Measurements from ENCODE around the gene CCDC136.

The CCDC136 gene

DNA sequence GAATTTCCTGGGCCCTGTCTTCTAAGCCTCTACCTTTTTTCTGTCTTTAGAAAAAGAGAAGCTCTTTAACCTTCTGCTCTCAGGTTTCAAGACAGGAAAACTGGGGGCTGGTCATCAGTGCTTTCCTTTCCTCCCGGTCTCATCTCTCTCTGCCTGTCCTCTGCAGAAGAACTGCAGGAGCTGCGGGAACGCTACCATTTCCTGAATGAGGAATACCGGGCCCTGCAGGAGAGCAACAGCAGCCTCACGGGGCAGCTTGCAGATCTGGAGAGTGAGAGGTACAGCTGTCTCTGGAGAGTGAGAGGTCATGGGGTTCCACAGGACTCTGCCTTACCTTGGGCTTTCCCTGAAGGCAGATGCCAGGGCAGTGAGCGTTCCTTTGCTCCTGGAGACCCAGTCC is 12.7 kb downstream of the CCDC136 start:
- DNase-seq (ENCODE audit: low spot score), result no peak

DNA sequence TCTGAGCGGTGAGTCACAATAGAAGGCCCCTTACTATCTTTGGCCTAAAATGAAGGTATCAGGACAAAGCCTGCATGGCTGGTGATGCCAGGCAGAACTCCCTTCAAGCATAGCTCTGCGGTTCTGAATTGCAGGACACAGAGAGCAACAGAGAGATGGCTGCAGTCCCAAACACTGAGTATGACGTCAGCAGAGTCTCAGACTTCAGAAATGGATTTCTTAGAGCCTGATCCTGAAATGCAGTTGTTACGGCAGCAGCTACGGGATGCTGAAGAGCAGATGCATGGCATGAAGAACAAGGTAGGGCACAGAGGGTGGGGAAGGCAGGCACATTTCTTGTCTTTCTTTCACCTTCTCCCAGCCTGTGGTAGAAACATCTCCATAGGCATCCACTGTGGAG is 13.5 kb downstream of the CCDC136 start:
- TF ChIP-seq, protein P1, sequence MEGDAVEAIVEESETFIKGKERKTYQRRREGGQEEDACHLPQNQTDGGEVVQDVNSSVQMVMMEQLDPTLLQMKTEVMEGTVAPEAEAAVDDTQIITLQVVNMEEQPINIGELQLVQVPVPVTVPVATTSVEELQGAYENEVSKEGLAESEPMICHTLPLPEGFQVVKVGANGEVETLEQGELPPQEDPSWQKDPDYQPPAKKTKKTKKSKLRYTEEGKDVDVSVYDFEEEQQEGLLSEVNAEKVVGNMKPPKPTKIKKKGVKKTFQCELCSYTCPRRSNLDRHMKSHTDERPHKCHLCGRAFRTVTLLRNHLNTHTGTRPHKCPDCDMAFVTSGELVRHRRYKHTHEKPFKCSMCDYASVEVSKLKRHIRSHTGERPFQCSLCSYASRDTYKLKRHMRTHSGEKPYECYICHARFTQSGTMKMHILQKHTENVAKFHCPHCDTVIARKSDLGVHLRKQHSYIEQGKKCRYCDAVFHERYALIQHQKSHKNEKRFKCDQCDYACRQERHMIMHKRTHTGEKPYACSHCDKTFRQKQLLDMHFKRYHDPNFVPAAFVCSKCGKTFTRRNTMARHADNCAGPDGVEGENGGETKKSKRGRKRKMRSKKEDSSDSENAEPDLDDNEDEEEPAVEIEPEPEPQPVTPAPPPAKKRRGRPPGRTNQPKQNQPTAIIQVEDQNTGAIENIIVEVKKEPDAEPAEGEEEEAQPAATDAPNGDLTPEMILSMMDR (IDR thresholded peaks at IDR 0.05; ENCODE audit: extremely low read depth, missing control alignments), result no peak
- no peak for DNase-seq (ENCODE audit: low spot score)

More for the DNA sequence above, 12.7 kb downstream of the CCDC136 start:
- TF ChIP-seq, protein P1 (IDR thresholded peaks at IDR 0.05; ENCODE audit: extremely low read depth, missing control alignments), result no peak

DNA sequence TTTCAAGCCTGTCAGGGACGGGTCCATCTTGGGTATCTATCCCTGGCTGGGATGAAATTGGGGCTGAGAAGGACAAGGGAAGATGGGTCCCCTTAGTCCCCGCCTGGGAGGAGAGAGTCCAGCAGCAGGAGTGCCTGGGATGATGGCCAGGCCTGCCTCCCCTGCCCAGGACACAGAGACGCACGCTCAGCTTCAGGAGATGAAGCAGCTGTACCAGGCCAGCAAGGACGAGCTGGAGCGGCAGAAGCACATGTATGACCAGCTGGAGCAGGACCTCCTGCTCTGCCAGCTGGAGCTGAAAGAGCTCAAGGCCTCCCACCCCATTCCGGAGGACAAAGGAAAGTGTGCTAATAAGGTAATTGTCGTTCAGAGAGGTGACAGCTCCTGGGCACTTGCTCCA is 15.4 kb downstream of the CCDC136 start:
- TF ChIP-seq, protein P1 (IDR thresholded peaks at IDR 0.05; ENCODE audit: extremely low read depth, missing control alignments), result no peak
- DNase-seq (ENCODE audit: low spot score), result no peak

DNA sequence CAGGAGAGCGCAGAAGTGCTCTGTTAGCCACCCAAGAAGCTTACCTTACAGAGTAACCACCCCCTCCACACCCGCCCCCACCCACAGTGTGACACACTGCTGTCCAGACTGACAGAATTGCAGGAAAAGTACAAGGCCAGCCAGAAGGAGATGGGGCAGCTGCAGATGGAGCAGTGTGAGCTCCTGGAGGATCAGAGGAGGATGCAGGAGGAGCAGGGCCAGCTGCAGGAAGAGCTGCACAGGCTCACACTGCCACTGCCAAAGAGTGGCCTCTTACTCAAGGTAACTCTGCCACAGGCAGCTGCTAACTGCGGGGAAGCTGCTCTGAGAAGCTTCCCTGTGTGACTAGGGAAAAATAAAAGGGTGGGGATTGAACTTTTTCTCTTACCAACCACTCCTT is 17.6 kb downstream of the CCDC136 start:
- DNase-seq (ENCODE audit: low spot score), result no peak
- TF ChIP-seq, protein P1 (IDR thresholded peaks at IDR 0.05; ENCODE audit: extremely low read depth, missing control alignments), result no peak

DNA sequence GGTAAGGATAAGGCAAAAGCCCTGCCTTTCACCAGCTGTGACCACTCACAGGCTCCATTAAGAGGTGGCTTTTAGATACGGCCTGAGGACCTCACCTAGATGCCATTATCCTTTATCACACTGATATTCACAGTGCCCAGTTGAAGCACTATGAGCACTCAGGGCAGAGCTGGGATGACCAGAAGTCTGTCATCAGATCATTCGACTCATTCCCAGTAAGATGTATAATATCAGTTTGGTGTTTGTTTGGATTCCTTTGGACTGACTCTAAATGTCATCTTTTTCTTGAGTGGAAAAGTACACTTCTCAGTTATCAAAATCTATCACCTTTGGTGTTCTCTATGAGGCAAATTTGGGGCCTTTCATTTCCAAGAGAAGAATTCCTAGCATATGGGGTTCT is 18.7 kb downstream of the CCDC136 start:
- DNase-seq (ENCODE audit: low spot score), result no peak
- TF ChIP-seq, protein P1 (IDR thresholded peaks at IDR 0.05; ENCODE audit: extremely low read depth, missing control alignments), result no peak

DNA sequence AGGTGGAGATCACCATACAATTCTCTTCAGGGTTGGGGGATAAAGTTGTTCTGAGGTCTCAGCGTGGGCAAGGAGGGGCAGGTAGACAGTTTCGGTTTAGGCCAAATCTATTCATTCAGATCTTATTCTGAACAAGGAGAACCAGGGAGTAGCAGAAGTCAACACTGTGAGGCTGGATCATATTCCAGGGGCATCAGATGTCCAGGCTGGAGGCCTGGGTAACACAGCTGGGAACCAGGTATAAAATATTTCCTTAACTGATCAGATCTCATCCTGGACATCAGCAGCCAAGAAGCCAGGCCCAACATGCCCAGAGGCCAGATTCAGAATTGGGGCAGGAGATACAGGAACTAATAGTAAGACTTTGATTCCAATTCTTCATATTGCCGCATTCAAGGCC is 19.2 kb downstream of the CCDC136 start:
- DNase-seq (ENCODE audit: low spot score), result no peak
- TF ChIP-seq, protein P1 (IDR thresholded peaks at IDR 0.05; ENCODE audit: extremely low read depth, missing control alignments), result no peak

DNA sequence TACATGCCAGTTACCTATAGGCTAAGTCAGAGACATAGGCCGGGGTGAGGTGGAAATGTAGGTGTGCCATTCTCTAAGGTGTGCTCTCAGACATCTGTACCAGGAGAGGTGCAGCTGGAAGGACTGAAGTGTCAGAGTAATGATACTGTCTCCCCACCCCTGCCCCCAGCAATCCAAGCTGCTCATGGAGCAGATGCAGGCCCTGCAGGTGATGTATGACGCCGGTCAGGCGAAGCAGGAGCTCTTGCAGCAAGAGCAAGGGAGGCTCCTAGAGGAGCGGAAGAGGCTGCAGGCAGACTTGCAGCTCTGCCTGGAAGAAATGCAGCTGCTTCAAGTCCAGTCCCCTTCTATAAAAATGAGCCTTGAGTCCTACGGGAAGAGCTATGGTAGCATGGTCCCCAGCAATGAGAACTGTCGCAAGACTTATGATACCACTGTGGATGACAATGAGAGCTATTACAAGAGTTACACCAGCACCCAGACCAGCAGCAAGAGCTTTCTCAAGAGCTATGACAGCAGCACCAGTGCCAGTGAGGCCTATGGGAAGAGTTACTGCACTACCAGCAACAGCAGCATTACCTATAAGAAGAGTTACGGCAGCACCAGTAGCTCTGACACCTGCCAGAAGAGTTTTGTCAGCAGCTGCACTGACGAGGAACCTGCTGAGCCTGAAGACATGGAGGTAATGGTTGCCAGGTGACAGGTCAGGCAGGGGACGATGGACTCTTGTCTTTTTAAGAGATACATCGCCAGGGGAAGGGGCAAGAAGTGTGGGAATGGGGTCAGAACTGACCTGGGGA is 20.1 kb downstream of the CCDC136 start:
- TF ChIP-seq, protein P1 (IDR thresholded peaks at IDR 0.05; ENCODE audit: extremely low read depth, missing control alignments), result no peak
- DNase-seq (ENCODE audit: low spot score), result no peak

Data from GM20000 (cell line).